Tibial nerve (tissue), 4 donors: Measurements from ENCODE around the gene AFG1L.

Experiments used
- EP300 ChIP-seq, 2 donors: sonication (generic); formaldehyde crosslinking; IDR thresholded peaks; one replicate each; pipeline ENCODE4 v1.6.1; 2017; ENCODE audit warnings: antibody characterized with exemption in 2 of 2, mild to moderate bottlenecking in 1 of 2
- POLR2A ChIP-seq, 2 donors: fragments of 450-650 bp; IDR thresholded peaks; one replicate each; pipeline ENCODE4 v1.6.1; 2017; ENCODE audit warnings: antibody characterized with exemption in 2 of 2, mild to moderate bottlenecking in 2 of 2, moderate library complexity in 2 of 2
- TF ChIP-seq, protein P1 (sequence below), 5 experiments: fragments of 200-600 bp in 3 of 5; fragments of 450-650 bp in 2 of 5; sonication (generic) in 3 of 5; IDR thresholded peaks; one replicate each; pipeline ENCODE4 v1.5.1; 2016 to 2019; ENCODE audit warnings: antibody characterized with exemption in 5 of 5, mild to moderate bottlenecking in 3 of 5, moderate library complexity in 2 of 5

- TF ChIP-seq, protein P1, sequence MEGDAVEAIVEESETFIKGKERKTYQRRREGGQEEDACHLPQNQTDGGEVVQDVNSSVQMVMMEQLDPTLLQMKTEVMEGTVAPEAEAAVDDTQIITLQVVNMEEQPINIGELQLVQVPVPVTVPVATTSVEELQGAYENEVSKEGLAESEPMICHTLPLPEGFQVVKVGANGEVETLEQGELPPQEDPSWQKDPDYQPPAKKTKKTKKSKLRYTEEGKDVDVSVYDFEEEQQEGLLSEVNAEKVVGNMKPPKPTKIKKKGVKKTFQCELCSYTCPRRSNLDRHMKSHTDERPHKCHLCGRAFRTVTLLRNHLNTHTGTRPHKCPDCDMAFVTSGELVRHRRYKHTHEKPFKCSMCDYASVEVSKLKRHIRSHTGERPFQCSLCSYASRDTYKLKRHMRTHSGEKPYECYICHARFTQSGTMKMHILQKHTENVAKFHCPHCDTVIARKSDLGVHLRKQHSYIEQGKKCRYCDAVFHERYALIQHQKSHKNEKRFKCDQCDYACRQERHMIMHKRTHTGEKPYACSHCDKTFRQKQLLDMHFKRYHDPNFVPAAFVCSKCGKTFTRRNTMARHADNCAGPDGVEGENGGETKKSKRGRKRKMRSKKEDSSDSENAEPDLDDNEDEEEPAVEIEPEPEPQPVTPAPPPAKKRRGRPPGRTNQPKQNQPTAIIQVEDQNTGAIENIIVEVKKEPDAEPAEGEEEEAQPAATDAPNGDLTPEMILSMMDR (IDR thresholded peaks at IDR 0.05), result no peak
- TF ChIP-seq POLR2A (IDR thresholded peaks at IDR 0.05) (no peak), EP300 (IDR thresholded peaks at IDR 0.05) (no peak)
These were observed 226.8 kb downstream of the AFG1L start for GRCh38 chr6:108521616-108522107.
